Testis (tissue), 3 donors: ENCODE measurements around the gene MAPKAPK2. TPM values are rescaled to one million over a fixed set of nuclear protein-coding genes. Genes with fewer than 3 reads are reported as not detected.

ENCODE experiments used
- DNase-seq: peaks from one replicate; pipeline ENCODE4 v3.0.0-alpha.2; 2019
- H3K27ac ChIP-seq, 2 donors: fragments of 200-600 bp; sonication (generic); one replicate each; pipeline ENCODE4 v1.5.1; 2019
- H3K27me3 ChIP-seq: fragments of 200-600 bp; sonication (generic); one replicate; pipeline ENCODE4 v1.5.1; 2019
- H3K36me3 ChIP-seq: fragments of 200-600 bp; sonication (generic); one replicate; pipeline ENCODE4 v1.5.1; 2017; ENCODE audit warnings: low read depth; ENCODE audit errors: missing control alignments
- H3K4me1 ChIP-seq: fragments of 200-600 bp; sonication (generic); one replicate; pipeline ENCODE4 v1.5.1; 2019
- H3K4me3 ChIP-seq, 2 donors: fragments of 200-600 bp; sonication (generic); one replicate each; pipeline ENCODE4 v1.5.1; 2017 to 2019
- H3K9me3 ChIP-seq: fragments of 200-600 bp; sonication (generic); one replicate; pipeline ENCODE4 v1.5.1; 2017
- POLR2A ChIP-seq: fragments of 450-650 bp; IDR thresholded peaks from one replicate; pipeline ENCODE4 v1.6.1; 2017; ENCODE audit warnings: antibody characterized with exemption, mild to moderate bottlenecking, moderate library complexity
- WGBS, 2 donors: methylation state at CpG; one replicate each; pipeline ENCODE4 v1.1.5; 2018; 5-methylcytosine and 5-hydroxymethylcytosine counted together
- intact Hi-C: fragments of 100-400 bp; cut with DNase I; formaldehyde crosslinking; loops from one replicate; pipeline ENCODE4 v1.15.1; 2023; ENCODE audit warnings: low total_unique reads
- polyA plus RNA-seq: library from polyadenylated mRNA; stranded (reverse); fragments of 350-450 nt; fragmentation: Illumina TruSeq; extraction: RNeasy Lipid Tissue Mini Kit (QIAGEN cat#74804); gene quantifications from one replicate; pipeline ENCODE4 v1.2.3, GENCODE V29; 2014; ENCODE audit warnings: low read depth, low replicate concordance; ENCODE audit not compliant: insufficient read depth
- total RNA-seq, 2 donors: library from RNA; depleted of rRNA; stranded (reverse); fragments of >200 nt; gene quantifications; one replicate each; pipeline ENCODE4 v1.2.3, GENCODE V29; 2016
- TF ChIP-seq, protein P1 (sequence below), 3 experiments: fragments of 450-650 bp in 2 of 3; fragments of 200-600 bp in 1 of 3; sonication (generic) in 1 of 3; IDR thresholded peaks; one replicate each; pipeline ENCODE4 v1.5.1; 2016 to 2019; ENCODE audit warnings: antibody characterized with exemption in 3 of 3, mild to moderate bottlenecking in 2 of 3, moderate library complexity in 1 of 3

Gene MAPKAPK2
- total and polyA plus RNA-seq, 3 donors from 2014 or later, result 66.3 to 76.5 (median 69.1) TPM

DNA sequence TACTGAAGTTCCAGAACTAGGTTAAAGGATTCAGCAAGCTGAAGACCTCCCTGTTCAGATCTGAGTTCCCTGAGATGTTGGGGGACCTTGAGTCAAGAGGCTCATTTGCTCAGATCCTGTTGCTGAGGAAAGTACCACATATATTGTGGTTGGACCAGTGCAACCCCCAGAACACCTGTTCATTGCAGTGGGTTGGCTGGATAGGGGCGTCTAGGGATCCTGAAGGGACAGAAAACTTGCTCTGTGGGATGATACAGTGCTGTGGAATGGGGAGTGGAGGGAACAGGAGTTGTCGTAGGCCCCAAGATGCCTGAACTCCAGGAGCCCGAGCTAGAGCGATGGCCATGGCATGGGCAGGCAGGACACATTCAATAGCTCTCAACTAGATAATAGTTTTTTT lies 24.6 kb upstream of the MAPKAPK2 start:
- H3K4me1 ChIP-seq, result peaks cover 11% of the 10 kb centered on the region
- no peak overlapping the region for H3K27ac ChIP-seq
- 96% methylated on average over 4 of the region's 4 CpGs for WGBS, 2 donors
- H3K36me3 ChIP-seq, result no peaks in the 10 kb centered on the region
- no peak for DNase-seq
- no peak overlapping the region for H3K4me3 ChIP-seq
- no peaks in the 10 kb centered on the region for H3K27me3 ChIP-seq
- no peaks in the 10 kb centered on the region for H3K9me3 ChIP-seq
- intact Hi-C loops, result no loop called here
- TF ChIP-seq POLR2A, result no peak
- TF ChIP-seq, protein P1, sequence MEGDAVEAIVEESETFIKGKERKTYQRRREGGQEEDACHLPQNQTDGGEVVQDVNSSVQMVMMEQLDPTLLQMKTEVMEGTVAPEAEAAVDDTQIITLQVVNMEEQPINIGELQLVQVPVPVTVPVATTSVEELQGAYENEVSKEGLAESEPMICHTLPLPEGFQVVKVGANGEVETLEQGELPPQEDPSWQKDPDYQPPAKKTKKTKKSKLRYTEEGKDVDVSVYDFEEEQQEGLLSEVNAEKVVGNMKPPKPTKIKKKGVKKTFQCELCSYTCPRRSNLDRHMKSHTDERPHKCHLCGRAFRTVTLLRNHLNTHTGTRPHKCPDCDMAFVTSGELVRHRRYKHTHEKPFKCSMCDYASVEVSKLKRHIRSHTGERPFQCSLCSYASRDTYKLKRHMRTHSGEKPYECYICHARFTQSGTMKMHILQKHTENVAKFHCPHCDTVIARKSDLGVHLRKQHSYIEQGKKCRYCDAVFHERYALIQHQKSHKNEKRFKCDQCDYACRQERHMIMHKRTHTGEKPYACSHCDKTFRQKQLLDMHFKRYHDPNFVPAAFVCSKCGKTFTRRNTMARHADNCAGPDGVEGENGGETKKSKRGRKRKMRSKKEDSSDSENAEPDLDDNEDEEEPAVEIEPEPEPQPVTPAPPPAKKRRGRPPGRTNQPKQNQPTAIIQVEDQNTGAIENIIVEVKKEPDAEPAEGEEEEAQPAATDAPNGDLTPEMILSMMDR (IDR thresholded peaks at IDR 0.05), result no peak

DNA sequence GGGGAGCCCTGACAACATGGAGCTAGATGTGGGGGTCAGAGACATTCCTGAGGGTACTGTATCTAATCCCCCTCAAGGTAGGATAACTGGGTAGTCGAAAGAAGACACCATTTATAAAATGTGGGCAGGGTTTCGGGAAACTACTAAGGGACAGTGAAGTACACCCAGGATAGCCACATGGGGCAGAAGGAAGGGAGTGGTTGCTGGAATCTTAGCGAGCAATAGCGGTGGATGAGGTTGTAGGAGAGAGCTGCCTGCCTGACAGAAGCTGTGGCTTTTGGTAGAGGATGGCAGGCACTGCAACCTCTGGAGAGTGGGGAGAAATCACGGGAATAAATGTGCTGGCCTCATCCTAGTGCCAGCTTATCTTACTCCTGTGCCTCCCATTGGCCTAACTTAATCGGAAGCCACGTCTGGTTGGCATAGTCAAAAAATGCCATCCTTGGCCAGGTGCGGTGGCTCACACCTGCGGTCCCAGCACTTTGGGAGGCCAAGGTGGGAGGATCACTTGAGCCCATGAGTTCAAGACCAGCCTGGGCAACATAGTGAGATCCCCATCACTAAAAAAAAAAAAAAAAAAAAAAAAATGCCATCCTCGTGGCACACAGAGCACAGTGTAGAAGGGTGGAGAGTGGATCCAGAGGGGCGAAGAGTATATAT lies 23.4 kb upstream of the MAPKAPK2 start:
- intact Hi-C loops, result no loop called here
- Histone ChIP-seq H3K4me1 (peaks cover 11% of the 10 kb centered on the region), H3K36me3 (no peaks in the 10 kb centered on the region), H3K9me3 (no peaks in the 10 kb centered on the region), H3K4me3 (no peak overlapping the region), H3K27ac (no peak overlapping the region), H3K27me3 (no peaks in the 10 kb centered on the region)
- WGBS, 2 donors, result 88 to 92% methylated on average over 9 to 11 of the region's 11 CpGs
- no peak for TF ChIP-seq POLR2A
- TF ChIP-seq, protein P1 (IDR thresholded peaks at IDR 0.05), result no peak
- no peak for DNase-seq

DNA sequence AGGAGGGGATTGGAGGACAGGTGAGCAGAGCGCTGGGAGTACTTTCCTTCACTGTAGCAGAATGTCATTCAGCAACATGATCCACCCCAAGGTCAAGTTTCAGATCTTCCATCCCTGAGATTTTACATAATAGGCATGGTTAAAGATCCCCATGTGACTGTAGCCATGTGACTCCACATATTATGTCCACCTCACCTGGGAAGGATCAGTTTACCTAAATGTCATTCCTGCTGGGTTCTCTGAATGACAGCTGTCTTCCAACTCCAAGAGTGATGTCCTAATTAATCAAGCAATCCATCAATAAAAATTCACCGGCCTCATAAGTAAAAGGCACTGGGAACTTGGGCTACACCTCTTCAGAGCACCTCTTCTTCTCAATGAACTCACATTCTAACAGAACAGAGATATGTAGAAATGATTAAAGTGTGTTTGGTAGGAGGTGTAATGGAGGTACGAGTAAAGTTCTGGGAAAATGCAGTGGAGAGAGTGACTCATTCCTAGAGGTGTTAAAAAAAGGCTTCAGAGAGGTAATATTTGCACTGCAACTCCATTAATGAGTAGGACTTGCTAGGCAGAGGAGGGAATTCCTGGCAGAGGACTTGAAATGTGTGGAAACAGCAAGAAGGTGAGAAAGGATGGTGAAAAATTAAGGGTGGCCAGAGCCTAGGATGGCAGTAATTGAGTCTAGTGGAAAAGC lies 22.2 kb upstream of the MAPKAPK2 start:
- Histone ChIP-seq H3K9me3 (no peaks in the 10 kb centered on the region), H3K4me1 (peaks cover 6% of the 10 kb centered on the region), H3K4me3 (no peak overlapping the region), H3K27me3 (no peaks in the 10 kb centered on the region), H3K27ac (no peak overlapping the region), H3K36me3 (no peaks in the 10 kb centered on the region)
- 73 to 80% methylated on average over 3 of the region's 3 CpGs for WGBS, 2 donors
- no peak for TF ChIP-seq POLR2A
- TF ChIP-seq, protein P1 (IDR thresholded peaks at IDR 0.05), result no peak
- no peak for DNase-seq
- intact Hi-C loops, result no loop called here

GRCh38 chr1:206663362-206663761 lies 21.3 kb upstream of the MAPKAPK2 start:
- Histone ChIP-seq H3K4me1 (peaks cover 6% of the 10 kb centered on the region), H3K27me3 (no peaks in the 10 kb centered on the region), H3K36me3 (no peaks in the 10 kb centered on the region), H3K4me3 (no peak overlapping the region), H3K9me3 (no peaks in the 10 kb centered on the region), H3K27ac (no peak overlapping the region)
- TF ChIP-seq POLR2A, result no peak
- TF ChIP-seq, protein P1 (IDR thresholded peaks at IDR 0.05), result no peak
- no peak for DNase-seq
- intact Hi-C loops, result no loop called here
- WGBS, 2 donors, result 42 to 49% methylated on average over 5 of the region's 5 CpGs
